Heart left ventricle (tissue), 13 donors: ENCODE measurements around the gene IST1.

Source experiments
- CTCF ChIP-seq, 12 donors: fragments of 200-600 bp; sonication (generic) in 4 of 12; IDR thresholded peaks; one replicate each; pipeline versions ENCODE4 v1.5.0 to v1.8.0; 2018 to 2022; ENCODE audit warnings: antibody characterized with exemption in 12 of 12, mild to moderate bottlenecking in 5 of 12
- POLR2A ChIP-seq, 2 donors: fragments of 450-650 bp; IDR thresholded peaks; one replicate each; pipeline ENCODE4 v1.6.1; 2017; ENCODE audit warnings: antibody characterized with exemption in 2 of 2, mild to moderate bottlenecking in 2 of 2, moderate library complexity in 2 of 2
- donor health status: ischemic (EF 13 %, LVEDD 7.1; RV severe dilation, severe dysfunction).
- donor health status: DM: no; HTN: yes; CAD: no.
- donor health status: DM: no; HTN: no; CAD: no.
- donor health status: ischemic (EF 25% LVEDD 6.9; RV normal size, moderate dysfunction).
- donor health status: ischemic (EF 25% LVEDD 5.7; RV mildly dilated, moderate dysfunction).
- donor health status: ischemic (EF 35%, LVEDD 5.7; RV mildly dilated, moderate dysfunction).
- donor health status: nonischemic (EF 11% LVEDD 7.7; RV severe dilation, severe dysfunction).
- donor health status: DM: yes; HTN: yes; CAD: no.
- donor health status: PGD.
- donor health status: ischemic (EF 29% LVEDD 5.4; RV normal size, mild dysfunction).
- donor health status: nonischemic (EF 23%, LVEDD 6.1; RV moderate dilation, normal function).

GRCh38 chr16:71969353-71969752, 74.0 kb downstream of the IST1 start:
- TF ChIP-seq CTCF (IDR thresholded peaks at IDR 0.05) (no peak), POLR2A (IDR thresholded peaks at IDR 0.05) (no peak)
